MCF 10A (cell line): Measurements from ENCODE around the gene ASTN2. TPM values are rescaled to one million over a fixed set of nuclear protein-coding genes. Genes with fewer than 3 reads are reported as not detected.

Source experiments
- BruUV-seq: library from RNA; stranded (reverse); fragments of 400-500 nt; replicated peaks from 2 replicates; lab custom pipeline; 2021; lab: Mats Ljungman, UMichigan
- CTCF ChIA-PET: fragments of 300-600 bp; sonication (Branson Sonifier 250); formaldehyde crosslinking; extraction: SDS; loops from one replicate; lab custom pipeline; 2021; ENCODE audit warnings: antibody characterized with exemption, inconsistent platforms; lab: Yijun Ruan, JAX
- POLR2A ChIA-PET: fragments of 300-600, 350-650 bp; sonication (Branson Sonifier 250); formaldehyde crosslinking; extraction: SDS; loops from one replicate; lab custom pipeline; 2020; ENCODE audit warnings: antibody characterized with exemption, inconsistent platforms; lab: Yijun Ruan, JAX
- DNase-seq: peaks from one replicate; pipeline ENCODE4 v3.0.0-alpha.2; 2018; ENCODE audit not compliant: unreplicated experiment
- H3K27ac Mint-ChIP-seq: one replicate; pipeline ENCODE4 v1.8.0; 2022; ENCODE audit warnings: mild to moderate bottlenecking, low read depth, mixed read lengths; ENCODE audit not compliant: unreplicated experiment
- H3K27me3 Mint-ChIP-seq: one replicate; pipeline ENCODE4 v1.8.0; 2022; ENCODE audit warnings: mixed read lengths; ENCODE audit not compliant: insufficient read depth, unreplicated experiment
- H3K36me3 Mint-ChIP-seq: one replicate; pipeline ENCODE4 v1.8.0; 2022; ENCODE audit warnings: mild to moderate bottlenecking, moderate library complexity, mixed read lengths; ENCODE audit not compliant: insufficient read depth, unreplicated experiment
- H3K4me1 Mint-ChIP-seq: one replicate; pipeline ENCODE4 v1.8.0; 2022; ENCODE audit warnings: mixed read lengths; ENCODE audit not compliant: insufficient read depth, unreplicated experiment
- H3K4me3 Mint-ChIP-seq: one replicate; pipeline ENCODE4 v1.8.0; 2022; ENCODE audit warnings: mild to moderate bottlenecking, moderate library complexity, mixed read lengths; ENCODE audit not compliant: unreplicated experiment
- H3K9me3 Mint-ChIP-seq: one replicate; pipeline ENCODE4 v1.8.0; 2022; ENCODE audit warnings: mixed read lengths; ENCODE audit not compliant: unreplicated experiment
- CTCF ChIP-seq: fragments of 200-600 bp; IDR thresholded peaks from one replicate; pipeline ENCODE4 v1.8.0; 2022; ENCODE audit warnings: antibody characterized with exemption, mild to moderate bottlenecking; ENCODE audit not compliant: unreplicated experiment
- intact Hi-C: fragments of 100-400 bp; cut with micrococcal nuclease; formaldehyde crosslinking; loops from 2 replicates; pipeline ENCODE4 v1.14.1; 2022
- total RNA-seq: library from RNA; stranded (reverse); gene quantifications from 2 replicates; pipeline ENCODE4 v1.2.3, GENCODE V29; 2022

ASTN2 gene
- total RNA-seq, 1 experiment from 2014 or later: 1.8 TPM

DNA sequence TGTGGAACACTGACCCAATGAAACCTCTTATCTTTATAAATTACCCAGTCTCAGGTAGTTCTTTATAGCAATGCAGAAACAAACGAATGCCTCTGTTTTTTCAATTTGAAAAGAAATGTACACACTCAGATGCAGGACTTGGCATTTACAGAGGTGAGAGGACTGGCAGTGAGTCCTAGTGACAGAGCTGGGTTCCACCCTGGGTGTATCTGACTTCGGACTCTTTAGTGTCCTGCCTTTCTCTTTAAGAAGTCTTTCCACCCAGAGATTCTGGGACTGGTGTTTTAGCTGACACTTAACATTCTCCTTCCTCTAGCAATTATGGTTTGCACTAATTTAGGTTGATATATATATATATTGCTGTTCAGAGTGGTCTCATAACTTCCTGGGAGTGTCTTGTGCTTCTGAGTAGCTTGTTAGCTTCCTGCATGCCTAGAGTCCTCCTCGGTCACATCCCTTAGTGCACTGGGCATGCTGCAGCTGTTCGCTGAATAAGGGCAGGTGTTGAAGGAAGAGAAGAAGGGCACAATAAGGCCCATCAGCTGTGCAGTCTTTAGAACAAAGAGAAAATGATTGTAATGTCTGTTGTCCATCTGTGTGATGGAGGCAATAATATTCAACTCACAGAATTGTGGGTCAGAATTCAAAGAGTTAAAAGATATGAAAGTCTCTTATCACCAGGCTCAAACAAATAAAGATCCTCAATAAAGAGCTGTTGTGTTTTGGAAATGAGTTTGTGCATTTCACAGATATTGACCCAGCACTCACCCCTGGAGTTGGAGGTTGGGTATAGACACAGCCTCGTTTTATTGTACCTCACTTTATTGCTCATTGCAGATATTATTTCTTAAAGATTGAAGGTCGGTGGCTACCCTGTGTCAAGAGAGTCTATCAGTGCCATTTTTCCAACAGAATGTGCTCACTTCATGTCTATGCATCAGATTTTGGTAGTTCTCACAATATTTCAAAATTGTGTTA lies 540.6 kb downstream of the ASTN2 start:
- intact Hi-C loops: no loop called here
- no peak for DNase-seq
- POLR2A ChIA-PET: no interaction called here
- no TSS peak for BruUV-seq
- no peak for TF ChIP-seq CTCF
- peaks cover 13% of the 10 kb centered on the region for H3K36me3 Mint-ChIP-seq
- H3K27ac Mint-ChIP-seq: no peak overlapping the region
- peaks cover 7% of the 10 kb centered on the region for H3K9me3 Mint-ChIP-seq
- no peaks in the 10 kb centered on the region for H3K4me1 Mint-ChIP-seq
- no peaks in the 10 kb centered on the region for H3K27me3 Mint-ChIP-seq
- H3K4me3 Mint-ChIP-seq: no peak overlapping the region
- CTCF ChIA-PET: interaction anchor here (0.6 to 1.5 kb wide), 4 partner anchors 13 to 137 kb away, joined by 3 to 5 read pairs (median 4); no protein-coding TSS in a partner anchor

- Mint-ChIP-seq H3K36me3 (peaks cover 13% of the 10 kb centered on the region), H3K27me3 (no peaks in the 10 kb centered on the region), H3K9me3 (peaks cover 7% of the 10 kb centered on the region), H3K27ac (no peak overlapping the region), H3K4me3 (no peak overlapping the region), H3K4me1 (no peaks in the 10 kb centered on the region)
- BruUV-seq: no TSS peak
- POLR2A ChIA-PET: no interaction called here
- no peak for TF ChIP-seq CTCF
- no peak for DNase-seq
- intact Hi-C loops: no loop called here
- CTCF ChIA-PET: interaction anchor here (1.6 to 2.0 kb wide), 2 partner anchors 13 to 136 kb away, joined by 12 read pairs; no protein-coding TSS in a partner anchor
These were observed 541.4 kb downstream of the ASTN2 start for GRCh38 chr9:116873491-116873890.

- H3K36me3 Mint-ChIP-seq: no peaks in the 10 kb centered on the region
- peak; percentile 71 for DNase-seq
- peaks cover 7% of the 10 kb centered on the region for H3K4me1 Mint-ChIP-seq
- ChIA-PET CTCF (interaction anchor here (0.6 to 4.6 kb wide), 4 partner anchors 11 to 723 kb away, joined by 3 to 47 read pairs (median 11); no protein-coding TSS in a partner anchor), POLR2A (interaction anchor here (1.0 to 2.6 kb wide), 4 partner anchors 10 to 33 kb away, joined by 5 to 11 read pairs (median 6); no protein-coding TSS in a partner anchor)
- peak overlapping the region; percentile 41 for H3K27ac Mint-ChIP-seq
- H3K4me3 Mint-ChIP-seq: no peak overlapping the region
- no peak for TF ChIP-seq CTCF
- no TSS peak for BruUV-seq
- H3K9me3 Mint-ChIP-seq: peaks cover 7% of the 10 kb centered on the region
- intact Hi-C loops: no loop called here
- no peaks in the 10 kb centered on the region for H3K27me3 Mint-ChIP-seq
These were observed 544.3 kb downstream of the ASTN2 start for GRCh38 chr9:116870566-116870965.

DNA sequence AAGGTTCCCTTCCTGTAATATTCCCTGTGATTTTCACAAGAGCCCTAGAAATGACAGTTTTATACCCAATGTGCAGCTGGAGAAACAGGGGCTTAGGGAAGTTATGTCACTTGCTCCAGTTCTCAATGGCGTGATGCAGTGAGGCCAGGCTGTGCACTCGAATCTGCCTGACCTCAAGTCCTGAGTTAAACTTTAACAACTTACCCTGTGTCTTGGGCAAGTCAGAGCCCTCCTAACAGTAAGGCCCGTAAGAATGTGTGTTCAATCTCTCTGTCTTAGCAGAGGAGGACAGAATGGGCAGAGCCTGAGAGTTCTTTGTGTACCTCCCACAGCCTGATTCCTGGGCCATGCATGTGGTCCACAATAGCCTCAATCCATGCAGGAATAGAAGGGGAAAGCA lies 546.7 kb downstream of the ASTN2 start:
- H3K4me1 Mint-ChIP-seq: peaks cover 7% of the 10 kb centered on the region
- CTCF ChIA-PET: interaction anchor here (1.0 to 4.6 kb wide), 2 partner anchors 8 to 131 kb away, joined by 4 to 47 read pairs; no protein-coding TSS in a partner anchor
- no peaks in the 10 kb centered on the region for H3K27me3 Mint-ChIP-seq
- intact Hi-C loops: no loop called here
- no peak for DNase-seq
- H3K9me3 Mint-ChIP-seq: peaks cover 7% of the 10 kb centered on the region
- no peaks in the 10 kb centered on the region for H3K36me3 Mint-ChIP-seq
- no peak for TF ChIP-seq CTCF
- peak overlapping the region; percentile 16 for H3K27ac Mint-ChIP-seq
- BruUV-seq: no TSS peak
- H3K4me3 Mint-ChIP-seq: no peak overlapping the region
- POLR2A ChIA-PET: interaction anchor here (1.2 kb wide), 1 partner anchor 30 kb away, joined by 3 read pairs; no protein-coding TSS in a partner anchor
